OCI-LY1 (cell line): Measurements from ENCODE around the gene PLEKHO1.

ENCODE experiments used
- H2AFZ ChIP-seq: fragments of 200-600 bp; sonication (generic), shearing (Covaris generic); 2 replicates; pipeline ENCODE4 v1.6.0; 2014; ENCODE audit warnings: antibody characterized with exemption, mild to moderate bottlenecking, low read length
- H3F3A ChIP-seq: fragments of 200-600 bp; sonication (generic), shearing (Covaris generic); 2 replicates; pipeline ENCODE4 v1.6.0; 2014; ENCODE audit warnings: mild to moderate bottlenecking, antibody characterized with exemption, low read length, moderate library complexity; ENCODE audit not compliant: insufficient read depth
- H3K27ac ChIP-seq: fragments of 200-600 bp; sonication (generic); 2 replicates; pipeline ENCODE4 v1.5.1; 2014; ENCODE audit warnings: low read length, mixed run types, mild to moderate bottlenecking, low read depth; ENCODE audit not compliant: poor library complexity, severe bottlenecking
- H3K27me3 ChIP-seq: fragments of 200-600 bp; sonication (generic); 2 replicates; pipeline ENCODE4 v1.6.0; 2014; ENCODE audit warnings: antibody characterized with exemption, mild to moderate bottlenecking, low read length, moderate library complexity; ENCODE audit not compliant: insufficient read depth
- H3K36me3 ChIP-seq: fragments of 200-600 bp; sonication (generic); 2 replicates; pipeline ENCODE4 v1.6.1; 2014; ENCODE audit warnings: mild to moderate bottlenecking, antibody characterized with exemption, low read length, moderate library complexity, mixed read lengths; ENCODE audit not compliant: insufficient read depth
- H3K4me1 ChIP-seq: fragments of 200-600 bp; sonication (generic); 2 replicates; pipeline ENCODE4 v1.5.1; 2014; ENCODE audit warnings: mild to moderate bottlenecking, low read length, moderate library complexity; ENCODE audit not compliant: insufficient read depth, severe bottlenecking
- H3K4me2 ChIP-seq: fragments of 200-600 bp; sonication (generic), shearing (Covaris generic); 2 replicates; pipeline ENCODE4 v1.6.1; 2014; ENCODE audit warnings: low read length
- H3K4me3 ChIP-seq: fragments of 200-600 bp; sonication (generic); 2 replicates; pipeline ENCODE4 v1.5.1; 2014; ENCODE audit warnings: low read length, low read depth, mild to moderate bottlenecking, mixed read lengths; ENCODE audit not compliant: poor library complexity, severe bottlenecking
- H3K79me2 ChIP-seq: fragments of 200-600 bp; shearing (Covaris generic); 2 replicates; pipeline ENCODE4 v1.6.1; 2016; ENCODE audit warnings: mixed run types, low read length, mixed read lengths; ENCODE audit not compliant: insufficient read depth
- H3K9ac ChIP-seq: fragments of 200-600 bp; sonication (generic), shearing (Covaris generic); 2 replicates; pipeline ENCODE4 v1.6.1; 2014; ENCODE audit warnings: mild to moderate bottlenecking, low read length, mixed read lengths
- H3K9me2 ChIP-seq: fragments of 200-600 bp; sonication (generic), shearing (Covaris generic); 2 replicates; pipeline ENCODE4 v1.6.1; 2014; ENCODE audit warnings: low read depth, mild to moderate bottlenecking, low read length, mixed read lengths
- H3K9me3 ChIP-seq: fragments of 200-600 bp; shearing (Covaris generic); 2 replicates; pipeline ENCODE4 v1.6.1; 2014; ENCODE audit warnings: low read length, mixed read lengths
- H4K20me1 ChIP-seq: fragments of 200-600 bp; sonication (generic), shearing (Covaris generic); 2 replicates; pipeline ENCODE4 v1.6.0; 2016; ENCODE audit warnings: mild to moderate bottlenecking, low read length; ENCODE audit not compliant: insufficient read depth
- EZH2 ChIP-seq: fragments of 200-600 bp; sonication (generic), shearing (Covaris generic); IDR thresholded peaks from 2 replicates; pipeline ENCODE4 v1.8.0; 2017; ENCODE audit warnings: borderline replicate concordance, mixed run types, mild to moderate bottlenecking, antibody characterized with exemption, low read length, moderate library complexity, mixed read lengths
- TF ChIP-seq, protein P1 (sequence below): fragments of 200-600 bp; sonication (generic), shearing (Covaris generic); IDR thresholded peaks from 2 replicates; pipeline ENCODE4 v1.5.1; 2017; ENCODE audit warnings: mild to moderate bottlenecking, antibody characterized with exemption, low read length, moderate library complexity, mixed read lengths

PLEKHO1 gene

DNA sequence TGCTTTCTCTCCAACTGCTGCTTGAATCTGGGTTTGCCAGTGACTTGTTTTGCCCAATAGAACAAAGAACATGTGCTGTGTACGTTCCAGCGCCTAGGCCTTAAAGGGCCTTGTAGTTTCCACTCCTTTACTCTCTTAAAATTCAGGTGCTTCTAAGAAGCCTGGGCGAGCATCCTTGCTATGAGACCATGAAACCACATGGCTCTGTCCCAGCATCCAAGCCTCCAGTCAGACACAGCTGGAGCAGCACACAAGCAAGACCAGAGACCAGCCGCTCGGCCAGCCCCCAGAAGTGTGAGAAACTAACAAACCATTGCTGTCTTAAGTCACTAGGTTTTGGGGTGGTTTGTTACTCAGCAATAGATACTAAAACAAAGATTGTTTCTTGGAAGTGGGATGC is 15.1 kb downstream of the PLEKHO1 start:
- no peak overlapping the region for H3K9ac ChIP-seq
- no peaks in the 10 kb centered on the region for H3K27me3 ChIP-seq
- no peaks in the 10 kb centered on the region for H3K36me3 ChIP-seq
- TF ChIP-seq, protein P1, sequence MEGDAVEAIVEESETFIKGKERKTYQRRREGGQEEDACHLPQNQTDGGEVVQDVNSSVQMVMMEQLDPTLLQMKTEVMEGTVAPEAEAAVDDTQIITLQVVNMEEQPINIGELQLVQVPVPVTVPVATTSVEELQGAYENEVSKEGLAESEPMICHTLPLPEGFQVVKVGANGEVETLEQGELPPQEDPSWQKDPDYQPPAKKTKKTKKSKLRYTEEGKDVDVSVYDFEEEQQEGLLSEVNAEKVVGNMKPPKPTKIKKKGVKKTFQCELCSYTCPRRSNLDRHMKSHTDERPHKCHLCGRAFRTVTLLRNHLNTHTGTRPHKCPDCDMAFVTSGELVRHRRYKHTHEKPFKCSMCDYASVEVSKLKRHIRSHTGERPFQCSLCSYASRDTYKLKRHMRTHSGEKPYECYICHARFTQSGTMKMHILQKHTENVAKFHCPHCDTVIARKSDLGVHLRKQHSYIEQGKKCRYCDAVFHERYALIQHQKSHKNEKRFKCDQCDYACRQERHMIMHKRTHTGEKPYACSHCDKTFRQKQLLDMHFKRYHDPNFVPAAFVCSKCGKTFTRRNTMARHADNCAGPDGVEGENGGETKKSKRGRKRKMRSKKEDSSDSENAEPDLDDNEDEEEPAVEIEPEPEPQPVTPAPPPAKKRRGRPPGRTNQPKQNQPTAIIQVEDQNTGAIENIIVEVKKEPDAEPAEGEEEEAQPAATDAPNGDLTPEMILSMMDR: no peak
- TF ChIP-seq EZH2: no peak
- H2AFZ ChIP-seq: no peak overlapping the region
- no peaks in the 10 kb centered on the region for H3K79me2 ChIP-seq
- H3K9me3 ChIP-seq: no peaks in the 10 kb centered on the region
- no peak overlapping the region for H3K27ac ChIP-seq
- H3K4me2 ChIP-seq: no peak overlapping the region
- H3K4me3 ChIP-seq: no peak overlapping the region
- H4K20me1 ChIP-seq: no peaks in the 10 kb centered on the region
- peaks cover 48% of the 10 kb centered on the region for H3K4me1 ChIP-seq
- H3F3A ChIP-seq: no peaks in the 10 kb centered on the region
- no peaks in the 10 kb centered on the region for H3K9me2 ChIP-seq

DNA sequence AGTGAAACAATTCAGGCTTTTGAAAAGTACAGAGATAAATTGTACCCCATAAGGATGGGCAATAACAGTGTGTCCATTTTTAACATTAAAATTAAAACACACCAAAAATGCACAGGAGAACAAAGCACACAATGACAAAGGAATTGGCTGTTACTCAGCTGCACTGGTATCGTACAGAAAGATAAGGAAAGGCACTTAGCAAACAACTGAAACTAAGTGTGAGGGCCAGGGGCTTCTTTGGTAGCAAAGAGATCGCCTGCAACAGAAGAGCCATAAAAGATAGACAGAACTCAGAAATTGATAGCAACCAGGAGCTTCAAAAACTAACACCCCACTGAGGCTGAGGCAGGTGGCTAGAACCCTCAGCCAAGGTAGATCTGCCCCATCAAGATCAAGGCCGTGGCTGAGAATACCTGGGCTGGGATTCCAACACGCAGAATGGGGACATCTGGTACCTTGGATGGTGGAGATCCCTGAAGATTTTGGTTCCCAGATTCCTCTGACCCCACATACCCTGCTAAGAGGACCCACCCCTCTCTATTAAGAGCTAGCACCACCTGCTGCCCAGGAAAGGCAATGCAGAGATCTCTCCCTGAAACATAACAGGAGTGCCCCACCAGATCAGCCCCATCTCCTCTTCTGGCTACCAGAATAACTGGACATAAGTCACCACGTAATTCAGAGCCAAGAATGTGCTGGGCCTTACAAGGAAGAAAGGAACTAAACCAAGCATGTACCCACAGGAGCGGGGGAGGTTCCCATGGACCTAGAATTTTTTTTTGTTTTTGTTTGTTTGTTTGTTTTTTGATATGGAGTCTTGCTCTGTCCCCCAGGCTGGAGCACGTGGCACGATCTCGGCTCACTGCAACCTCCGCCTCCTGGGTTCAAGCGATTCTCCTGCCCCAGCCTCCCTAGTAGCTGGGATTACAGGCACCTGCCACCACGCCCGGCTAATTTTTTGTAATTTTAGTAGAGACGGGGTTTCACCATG is 16.2 kb downstream of the PLEKHO1 start:
- H3K4me2 ChIP-seq: no peak overlapping the region
- H3K79me2 ChIP-seq: no peaks in the 10 kb centered on the region
- H3K27ac ChIP-seq: no peak overlapping the region
- H3K4me3 ChIP-seq: no peak overlapping the region
- TF ChIP-seq EZH2: no peak
- TF ChIP-seq, protein P1: peak; percentile 82
- no peaks in the 10 kb centered on the region for H3K9me3 ChIP-seq
- peaks cover 36% of the 10 kb centered on the region for H3K4me1 ChIP-seq
- no peaks in the 10 kb centered on the region for H3K9me2 ChIP-seq
- no peak overlapping the region for H2AFZ ChIP-seq
- H3K27me3 ChIP-seq: no peaks in the 10 kb centered on the region
- H4K20me1 ChIP-seq: no peaks in the 10 kb centered on the region
- no peaks in the 10 kb centered on the region for H3K36me3 ChIP-seq
- no peak overlapping the region for H3K9ac ChIP-seq
- no peaks in the 10 kb centered on the region for H3F3A ChIP-seq

DNA sequence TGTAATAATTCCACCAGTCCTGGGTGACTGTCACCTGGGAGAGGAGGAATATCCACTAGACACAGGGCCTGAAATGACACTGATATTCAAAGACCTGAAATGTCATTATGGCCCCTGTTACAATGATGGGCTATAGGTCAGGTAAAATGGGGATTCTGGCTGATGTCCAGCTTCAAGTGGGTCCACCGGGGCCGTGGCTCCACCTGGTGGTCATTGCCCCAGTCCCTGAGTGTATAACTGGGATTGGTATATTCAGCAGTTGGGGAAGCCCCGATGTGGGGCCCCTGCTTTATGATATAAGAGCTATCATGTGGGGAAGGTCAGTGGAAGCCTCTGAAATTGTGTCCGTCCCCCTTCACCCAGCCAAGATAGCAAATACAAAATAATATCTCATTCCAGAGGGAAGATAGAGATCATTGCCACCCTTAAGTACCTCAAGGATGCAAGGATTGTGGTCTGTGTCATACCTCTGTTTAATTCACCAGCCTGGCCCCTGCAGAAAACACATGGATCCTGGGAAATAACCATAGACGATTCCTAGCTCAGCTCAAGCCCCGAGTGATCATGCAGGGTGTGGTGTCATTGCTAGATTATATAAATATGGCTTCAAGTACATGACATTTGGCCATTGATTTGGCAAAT is 19.4 kb downstream of the PLEKHO1 start:
- Histone ChIP-seq H4K20me1 (no peaks in the 10 kb centered on the region), H3K4me2 (no peak overlapping the region), H3K9me2 (no peaks in the 10 kb centered on the region), H3K79me2 (no peaks in the 10 kb centered on the region), H3K27me3 (no peaks in the 10 kb centered on the region), H3K4me3 (no peak overlapping the region), H2AFZ (no peak overlapping the region), H3K4me1 (peaks cover 11% of the 10 kb centered on the region), H3K27ac (no peak overlapping the region), H3K9ac (no peak overlapping the region), H3K9me3 (no peaks in the 10 kb centered on the region), H3K36me3 (no peaks in the 10 kb centered on the region), H3F3A (no peaks in the 10 kb centered on the region)
- TF ChIP-seq, protein P1: peak; percentile 73
- no peak for TF ChIP-seq EZH2
